Panc1 (cell line): ENCODE measurements around the gene LUZP2.

ENCODE experiments used
- CTCF ChIP-seq: fragments of 450-650 bp; IDR thresholded peaks from 2 replicates; pipeline ENCODE4 v1.5.1; 2017; ENCODE audit warnings: mild to moderate bottlenecking
- POLR2AphosphoS5 ChIP-seq: IDR thresholded peaks from 2 replicates; pipeline ENCODE4 v1.6.1; 2012; ENCODE audit warnings: mild to moderate bottlenecking, low read depth, low read length, moderate library complexity
- REST ChIP-seq, 2 experiments: IDR thresholded peaks; 2 replicates each; pipeline ENCODE4 v1.6.1; 2011 to 2012; ENCODE audit warnings: low read depth in 2 of 2, control low read depth in 1 of 2, low read length in 1 of 2, mild to moderate bottlenecking in 1 of 2, moderate library complexity in 1 of 2; ENCODE audit not compliant: insufficient read depth in 1 of 2
- SIN3A ChIP-seq: IDR thresholded peaks from 2 replicates; pipeline ENCODE4 v1.6.1; 2012; ENCODE audit warnings: low read depth, mild to moderate bottlenecking, low read length, moderate library complexity, borderline replicate concordance; ENCODE audit not compliant: insufficient read depth
- TCF7L2 ChIP-seq: IDR thresholded peaks from 2 replicates; pipeline ENCODE4 v1.6.1; 2011; ENCODE audit warnings: mild to moderate bottlenecking, low read depth, low read length, inconsistent platforms

GRCh38 chr11:24637520-24637919 lies 140.7 kb downstream of the LUZP2 start:
- TF ChIP-seq REST (IDR thresholded peaks at IDR 0.05; ENCODE audit: insufficient read depth in 1 of 2, low read depth in 2 of 2, low read length in 1 of 2), result no peak
- no peak for TF ChIP-seq CTCF
- no peak for TF ChIP-seq POLR2AphosphoS5
- no peak for TF ChIP-seq SIN3A
- TF ChIP-seq TCF7L2, result no peak
